Progenitor cell of endocrine pancreas (in vitro differentiated cells): ENCODE measurements around the gene SAMD4A. TPM values are rescaled to one million over a fixed set of nuclear protein-coding genes. Genes with fewer than 3 reads are reported as not detected.

Experiments used
- DNase-seq: peaks from one replicate; pipeline ENCODE4 v3.0.0; 2021; ENCODE audit warnings: low spot score; ENCODE audit not compliant: unreplicated experiment
- H3K27ac Mint-ChIP-seq: 2 replicates; pipeline ENCODE4 v1.8.0; 2021; ENCODE audit warnings: mild to moderate bottlenecking, moderate library complexity, mixed read lengths
- H3K27me3 Mint-ChIP-seq: 2 replicates; pipeline ENCODE4 v1.8.0; 2021; ENCODE audit warnings: mixed read lengths
- H3K36me3 Mint-ChIP-seq: 2 replicates; pipeline ENCODE4 v1.8.0; 2022; ENCODE audit warnings: mixed read lengths; ENCODE audit not compliant: insufficient read depth
- H3K4me1 Mint-ChIP-seq: 2 replicates; pipeline ENCODE4 v1.8.0; 2021; ENCODE audit warnings: low read depth, mixed read lengths
- H3K4me3 Mint-ChIP-seq: 2 replicates; pipeline ENCODE4 v1.8.0; 2021; ENCODE audit warnings: low read depth, mild to moderate bottlenecking, moderate library complexity, mixed read lengths
- H3K9me3 Mint-ChIP-seq: 2 replicates; pipeline ENCODE4 v1.8.0; 2021; ENCODE audit warnings: low read depth, mixed read lengths
- total RNA-seq: library from RNA; stranded (reverse); gene quantifications from 2 replicates; pipeline ENCODE4 v1.2.1, GENCODE V29; 2021
- TF ChIP-seq, protein P1 (sequence below): fragments of 200-600 bp; sonication (generic); IDR thresholded peaks from one replicate; pipeline ENCODE4 v1.5.0; 2021; ENCODE audit warnings: antibody characterized with exemption, mild to moderate bottlenecking; ENCODE audit not compliant: unreplicated experiment

Gene SAMD4A
- total RNA-seq, 1 donor from 2014 or later, result 9.1 TPM

DNA sequence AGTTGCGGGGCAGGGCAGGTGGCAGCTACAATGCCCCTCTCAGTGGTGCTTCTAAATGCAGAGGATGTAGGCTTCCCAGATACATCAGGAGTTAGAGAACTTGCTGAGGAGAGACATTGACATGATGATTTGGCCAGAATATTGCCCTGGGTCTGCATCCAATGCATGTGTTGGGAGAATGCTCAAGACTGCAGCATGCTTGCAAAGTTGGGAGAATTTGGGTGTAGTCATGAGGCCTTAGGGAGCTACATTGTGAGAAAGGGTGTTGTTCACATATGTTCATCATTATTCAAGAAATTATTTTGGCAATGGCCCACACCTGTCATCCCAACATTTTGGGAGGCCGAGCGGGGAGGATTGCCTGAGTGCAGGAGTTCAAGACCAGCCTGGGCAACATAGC, 149.9 kb downstream of the SAMD4A start:
- peaks cover 4% of the 10 kb centered on the region for H3K9me3 Mint-ChIP-seq
- TF ChIP-seq, protein P1, sequence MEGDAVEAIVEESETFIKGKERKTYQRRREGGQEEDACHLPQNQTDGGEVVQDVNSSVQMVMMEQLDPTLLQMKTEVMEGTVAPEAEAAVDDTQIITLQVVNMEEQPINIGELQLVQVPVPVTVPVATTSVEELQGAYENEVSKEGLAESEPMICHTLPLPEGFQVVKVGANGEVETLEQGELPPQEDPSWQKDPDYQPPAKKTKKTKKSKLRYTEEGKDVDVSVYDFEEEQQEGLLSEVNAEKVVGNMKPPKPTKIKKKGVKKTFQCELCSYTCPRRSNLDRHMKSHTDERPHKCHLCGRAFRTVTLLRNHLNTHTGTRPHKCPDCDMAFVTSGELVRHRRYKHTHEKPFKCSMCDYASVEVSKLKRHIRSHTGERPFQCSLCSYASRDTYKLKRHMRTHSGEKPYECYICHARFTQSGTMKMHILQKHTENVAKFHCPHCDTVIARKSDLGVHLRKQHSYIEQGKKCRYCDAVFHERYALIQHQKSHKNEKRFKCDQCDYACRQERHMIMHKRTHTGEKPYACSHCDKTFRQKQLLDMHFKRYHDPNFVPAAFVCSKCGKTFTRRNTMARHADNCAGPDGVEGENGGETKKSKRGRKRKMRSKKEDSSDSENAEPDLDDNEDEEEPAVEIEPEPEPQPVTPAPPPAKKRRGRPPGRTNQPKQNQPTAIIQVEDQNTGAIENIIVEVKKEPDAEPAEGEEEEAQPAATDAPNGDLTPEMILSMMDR, result no peak
- no peaks in the 10 kb centered on the region for H3K4me1 Mint-ChIP-seq

DNA sequence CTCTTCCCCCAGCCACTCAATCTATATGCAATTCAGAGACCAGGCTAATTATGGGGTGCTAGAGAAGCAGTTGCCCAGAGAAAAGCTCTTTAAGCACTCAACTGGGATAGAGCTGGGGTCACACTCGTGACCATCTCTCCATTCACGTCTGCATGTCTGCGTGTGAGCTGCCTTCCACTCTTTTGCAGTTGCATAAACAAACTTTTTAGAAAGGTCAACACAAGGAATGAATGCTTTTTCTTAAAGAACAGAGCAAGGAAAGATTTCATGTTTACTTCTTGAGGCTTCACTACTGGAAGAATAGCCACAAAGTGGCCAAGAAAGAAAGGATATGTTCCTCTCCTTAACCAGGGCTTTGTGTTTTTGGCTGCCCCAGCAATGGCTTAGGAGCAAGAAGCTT, 151.1 kb downstream of the SAMD4A start:
- H3K4me3 Mint-ChIP-seq, result no peak overlapping the region
- no peaks in the 10 kb centered on the region for H3K36me3 Mint-ChIP-seq
- peaks cover 4% of the 10 kb centered on the region for H3K9me3 Mint-ChIP-seq
- H3K27me3 Mint-ChIP-seq, result no peaks in the 10 kb centered on the region
- H3K27ac Mint-ChIP-seq, result no peak overlapping the region
- DNase-seq, result no peak
- TF ChIP-seq, protein P1, result no peak
- no peaks in the 10 kb centered on the region for H3K4me1 Mint-ChIP-seq

More for the DNA sequence above, 149.9 kb downstream of the SAMD4A start:
- no peak overlapping the region for H3K27ac Mint-ChIP-seq
- DNase-seq, result no peak
- H3K4me3 Mint-ChIP-seq, result no peak overlapping the region
- H3K27me3 Mint-ChIP-seq, result no peaks in the 10 kb centered on the region
- H3K36me3 Mint-ChIP-seq, result no peaks in the 10 kb centered on the region

DNA sequence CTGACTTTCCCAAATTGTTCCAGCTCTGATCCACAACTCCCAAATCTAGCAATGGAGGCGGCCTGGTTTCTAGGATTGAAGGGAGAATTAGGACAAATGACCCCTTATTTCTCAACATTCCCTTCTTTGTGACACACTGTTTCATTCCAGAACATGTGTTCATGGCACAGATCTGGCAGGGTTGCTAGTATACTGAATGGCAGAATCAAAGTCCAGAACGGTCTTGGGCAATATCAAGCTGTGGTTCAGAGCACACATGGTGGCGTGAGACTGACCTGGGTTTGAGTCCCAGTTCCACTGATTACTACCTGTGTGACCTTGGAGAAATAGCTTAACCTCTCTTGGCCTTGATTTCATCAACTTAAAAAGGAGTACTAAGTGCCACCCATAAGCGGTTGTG, 152.5 kb downstream of the SAMD4A start:
- DNase-seq, result no peak
- H3K4me1 Mint-ChIP-seq, result no peaks in the 10 kb centered on the region
- H3K27ac Mint-ChIP-seq, result no peak overlapping the region
- no peak overlapping the region for H3K4me3 Mint-ChIP-seq
- H3K9me3 Mint-ChIP-seq, result peaks cover 4% of the 10 kb centered on the region
- H3K36me3 Mint-ChIP-seq, result no peaks in the 10 kb centered on the region
- peaks cover 2% of the 10 kb centered on the region for H3K27me3 Mint-ChIP-seq
- TF ChIP-seq, protein P1, result no peak

DNA sequence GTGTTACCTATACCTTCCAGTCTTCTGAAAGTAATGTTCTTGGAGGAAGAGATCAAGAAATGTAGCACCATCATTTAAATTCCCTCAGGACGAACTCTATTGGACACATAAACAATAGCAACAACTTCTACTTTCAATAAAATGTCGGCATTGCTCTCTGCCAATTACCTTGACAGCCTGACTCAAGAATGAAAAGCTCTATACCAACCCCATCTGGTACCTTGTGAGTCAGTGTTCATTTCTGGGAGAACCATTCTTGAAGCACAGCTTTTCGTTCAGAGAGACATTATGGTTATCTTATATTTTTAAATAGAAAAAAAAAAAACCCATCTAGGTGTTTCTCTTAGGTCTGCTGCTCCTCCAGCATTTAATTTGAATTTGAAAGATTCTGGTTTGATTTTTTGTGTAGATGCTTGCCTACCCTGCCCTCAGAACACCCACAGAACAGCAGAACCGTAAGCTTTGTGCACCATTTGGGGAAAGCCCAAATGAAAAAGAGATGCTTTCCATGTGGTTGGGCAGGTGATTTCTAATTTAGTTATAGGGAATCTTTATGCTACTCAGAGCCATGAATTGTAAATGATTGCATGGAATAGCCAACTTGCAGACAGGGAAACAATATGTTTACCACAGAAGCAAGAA, 156.0 kb downstream of the SAMD4A start:
- Mint-ChIP-seq H3K4me3 (no peak overlapping the region), H3K9me3 (peaks cover 4% of the 10 kb centered on the region), H3K36me3 (no peaks in the 10 kb centered on the region), H3K27ac (no peak overlapping the region), H3K27me3 (peaks cover 2% of the 10 kb centered on the region), H3K4me1 (no peaks in the 10 kb centered on the region)
- no peak for DNase-seq
- TF ChIP-seq, protein P1, result peak; percentile 26

DNA sequence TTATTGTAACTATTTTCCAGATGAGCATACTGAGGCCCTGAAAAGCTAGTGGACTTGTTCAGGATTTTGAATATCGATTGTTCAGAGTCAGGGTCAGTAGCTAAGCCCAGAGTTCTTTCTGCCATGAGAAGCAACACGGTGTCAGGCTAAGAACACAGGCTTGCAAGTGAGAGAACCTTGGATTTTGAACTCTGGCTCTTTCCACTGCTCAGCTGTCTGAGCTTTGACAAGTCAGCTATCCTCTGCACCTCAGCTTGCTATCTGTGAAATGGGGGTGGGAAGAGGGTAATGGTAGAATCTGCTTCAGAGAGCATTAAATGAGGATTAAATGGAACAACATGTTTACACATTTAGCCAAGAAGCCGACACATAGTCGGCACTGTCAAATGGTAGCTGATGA, 157.2 kb downstream of the SAMD4A start:
- DNase-seq, result no peak
- Mint-ChIP-seq H3K27ac (no peak overlapping the region), H3K4me1 (no peaks in the 10 kb centered on the region), H3K27me3 (peaks cover 2% of the 10 kb centered on the region), H3K36me3 (no peaks in the 10 kb centered on the region), H3K4me3 (no peak overlapping the region), H3K9me3 (peaks cover 4% of the 10 kb centered on the region)
- TF ChIP-seq, protein P1, result no peak
